Memory B cell (primary cell): ENCODE measurements around the gene MKKS.
"Not testable (repeated sequence)": the region's sequence is repeated elsewhere in the genome, so short reads cannot be mapped to it uniquely, and the experiment has no call there.

Experiments used
- ATAC-seq: fragments of 150-1000 bp; cut with Tn5 transposase; 2 replicates; pipeline ENCODE4 v1.10.0; 2021; ENCODE audit warnings: low read depth, mild to moderate bottlenecking, moderate library complexity
- DNase-seq, 2 donors: peaks; one replicate each; pipeline ENCODE4 v3.0.0; 2022; ENCODE audit warnings: low spot score in 2 of 2
- H3K27ac Mint-ChIP-seq: one replicate; pipeline ENCODE4 v1.8.0; 2022; ENCODE audit warnings: mild to moderate bottlenecking, moderate library complexity, mixed read lengths
- H3K27me3 Mint-ChIP-seq: one replicate; pipeline ENCODE4 v1.8.0; 2022; ENCODE audit warnings: mixed read lengths
- H3K36me3 Mint-ChIP-seq: one replicate; pipeline ENCODE4 v1.8.0; 2022; ENCODE audit warnings: mild to moderate bottlenecking, mixed read lengths
- H3K4me1 Mint-ChIP-seq: one replicate; pipeline ENCODE4 v1.8.0; 2022; ENCODE audit warnings: mixed read lengths
- H3K4me3 Mint-ChIP-seq: one replicate; pipeline ENCODE4 v1.8.0; 2022; ENCODE audit warnings: mild to moderate bottlenecking, moderate library complexity, mixed read lengths
- H3K9me3 Mint-ChIP-seq: one replicate; pipeline ENCODE4 v1.8.0; 2022; ENCODE audit warnings: mixed read lengths

MKKS gene

DNA sequence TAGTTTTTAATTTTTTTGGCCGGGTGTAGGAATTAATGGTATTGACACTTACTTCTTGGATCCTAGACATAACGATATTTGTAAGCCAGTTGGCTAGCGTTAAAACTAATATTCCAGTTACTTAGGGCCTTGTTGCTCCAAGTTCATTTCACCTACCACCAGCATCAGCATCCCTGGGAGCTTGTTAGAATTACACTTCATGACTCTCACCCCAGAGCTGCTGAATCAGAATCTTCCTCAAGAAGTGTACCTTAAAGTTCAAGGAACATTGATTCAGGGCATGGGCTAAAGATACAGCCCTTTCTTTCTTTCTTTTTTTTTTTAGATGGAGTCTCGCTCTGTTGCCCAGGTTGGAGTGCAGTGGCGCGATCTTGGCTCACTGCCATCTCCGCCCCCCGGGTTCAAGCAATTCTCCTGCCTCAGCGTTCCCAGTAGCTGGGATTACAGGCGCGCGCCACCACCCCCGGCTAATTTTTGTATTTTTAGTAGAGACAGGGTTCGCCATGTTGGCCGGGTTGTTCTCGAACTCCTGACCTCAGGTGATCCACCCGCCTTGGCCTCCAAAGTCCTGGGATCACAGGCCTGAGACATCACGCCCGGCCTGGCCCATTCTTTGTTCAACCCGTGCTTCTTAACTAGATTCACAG, 2.2 kb upstream of the MKKS start:
- Mint-ChIP-seq H3K4me3 (no peak overlapping the region), H3K36me3 (no peaks in the 10 kb centered on the region), H3K27ac (no peak overlapping the region), H3K4me1 (peaks cover 20% of the 10 kb centered on the region), H3K27me3 (no peaks in the 10 kb centered on the region), H3K9me3 (no peaks in the 10 kb centered on the region)
- ATAC-seq (no peak), DNase-seq (no peak)

DNA sequence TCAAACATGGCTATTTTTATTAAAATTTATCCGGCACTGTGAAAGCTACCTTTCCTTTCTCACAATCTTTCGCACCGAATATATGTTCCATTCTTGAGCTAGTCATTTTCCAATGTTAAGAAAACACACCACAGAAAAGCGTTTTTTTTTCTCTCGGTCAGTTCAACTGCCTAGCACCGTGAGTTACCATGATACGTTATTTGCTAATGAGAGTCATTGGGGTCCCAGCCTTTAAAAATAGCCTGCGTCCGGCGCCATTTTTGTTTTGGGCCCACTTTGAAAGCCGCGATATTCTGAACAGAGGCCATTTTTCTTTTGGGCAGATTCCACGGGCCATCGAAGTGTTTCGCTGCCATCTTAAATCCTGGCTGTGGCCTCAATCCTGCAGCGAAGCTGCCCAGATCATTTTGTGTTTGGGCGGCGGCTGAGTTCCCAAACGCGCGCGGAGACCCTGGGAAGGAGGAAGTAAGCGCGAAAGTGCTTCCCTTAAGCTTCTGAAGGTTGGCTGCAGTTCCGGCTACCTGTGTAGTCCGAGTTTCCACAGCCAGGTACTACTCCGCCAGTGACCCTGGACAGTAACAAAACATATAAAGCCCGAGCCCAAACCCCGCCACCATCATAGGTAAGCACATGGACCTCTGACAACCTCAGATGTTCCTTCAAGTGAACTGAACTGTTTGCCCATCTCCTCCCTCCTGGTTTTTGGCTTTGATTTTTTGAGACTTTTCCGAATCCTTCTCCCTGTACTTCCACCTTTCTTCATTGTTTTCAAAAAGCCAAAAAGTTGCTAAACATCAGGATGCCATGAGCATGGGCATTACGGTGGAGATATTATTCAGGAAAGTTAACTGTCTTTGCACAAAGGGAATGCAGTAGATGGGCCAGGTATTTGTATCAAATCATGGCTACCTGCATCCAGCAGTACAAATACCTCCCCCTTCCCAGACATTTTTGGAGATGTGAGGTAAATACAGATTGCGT, 1.1 kb upstream of the MKKS start, which contains the start of gene SLX4IP:
Gene SLX4IP, plus strand, starts transcription at position 474 of the 981 bp plus-strand sequence. CDS start 22,900 bp downstream, outside the sequence.
- Mint-ChIP-seq H3K27me3 (no peaks in the 10 kb centered on the region), H3K36me3 (no peaks in the 10 kb centered on the region), H3K27ac (peak within 1 kb of the TSS; percentile 93), H3K4me3 (peak within 1 kb of the TSS; percentile 95), H3K9me3 (no peaks in the 10 kb centered on the region), H3K4me1 (peaks cover 26% of the 10 kb centered on the region)
- DNase-seq = peak; percentile 73 to 79
- ATAC-seq = peak; percentile 64

DNA sequence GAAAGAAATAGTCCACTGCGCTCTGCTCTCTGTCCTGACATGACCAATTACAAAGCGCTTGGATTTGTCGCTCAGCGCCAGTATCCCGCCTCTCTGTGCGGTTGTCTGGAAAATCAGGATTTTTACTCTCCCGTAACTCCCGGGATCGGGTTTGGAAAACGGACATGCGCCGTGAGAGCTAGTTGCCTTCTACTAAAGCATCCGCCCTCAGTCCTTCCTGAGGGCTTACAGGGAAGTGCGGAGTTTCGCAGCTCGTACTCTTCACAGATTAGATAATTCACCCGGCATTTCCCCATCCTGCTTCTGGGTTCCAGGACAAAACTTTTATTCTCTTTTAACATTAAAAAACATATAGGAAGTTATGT, 427 bp upstream of the MKKS start:
- H3K27me3 Mint-ChIP-seq = no peaks in the 10 kb centered on the region
- peaks cover 29% of the 10 kb centered on the region for H3K4me1 Mint-ChIP-seq

DNA sequence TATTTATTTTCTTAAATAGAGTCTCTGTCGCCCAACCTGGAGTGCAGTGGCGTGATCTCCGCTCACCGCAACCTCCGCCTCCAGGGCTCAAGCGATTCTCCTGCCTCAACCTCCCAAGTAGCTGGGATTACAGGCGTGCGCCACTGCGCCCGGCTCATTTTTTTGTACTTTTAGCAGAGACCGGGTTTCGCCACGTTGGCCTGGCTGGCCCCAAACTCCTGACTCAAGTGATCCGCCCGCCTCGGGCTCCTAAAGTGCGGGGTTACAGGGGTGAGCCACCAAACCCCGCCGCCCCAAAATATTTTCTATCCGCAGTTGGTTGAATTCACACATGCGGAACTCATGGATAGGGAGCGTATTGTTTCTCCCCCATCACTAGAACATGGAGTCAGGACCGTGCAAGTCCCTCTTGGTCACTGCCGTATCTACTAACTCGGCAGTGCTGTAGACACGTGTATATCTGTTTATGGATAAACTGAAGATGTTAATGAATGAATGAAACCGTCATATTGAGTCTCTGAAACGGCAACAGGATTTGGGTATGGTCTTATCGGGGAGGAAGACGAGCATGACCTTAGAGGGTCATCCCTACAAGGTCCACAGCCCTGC, 904 bp downstream of the MKKS start:
- Mint-ChIP-seq H3K4me1 (peaks cover 36% of the 10 kb centered on the region), H3K27me3 (no peaks in the 10 kb centered on the region), H3K9me3 (no peaks in the 10 kb centered on the region), H3K4me3 (peak overlapping the region; percentile 95), H3K36me3 (no peaks in the 10 kb centered on the region), H3K27ac (peak overlapping the region; percentile 93)
- ATAC-seq = no peak
- no peak for DNase-seq

More for the DNA sequence above, 427 bp upstream of the MKKS start:
- Mint-ChIP-seq H3K4me3 (peak overlapping the region; percentile 95), H3K9me3 (no peaks in the 10 kb centered on the region), H3K36me3 (no peaks in the 10 kb centered on the region), H3K27ac (peak overlapping the region; percentile 93)
- DNase-seq = peak; percentile 53 to 59
- peak; percentile 50 for ATAC-seq

DNA sequence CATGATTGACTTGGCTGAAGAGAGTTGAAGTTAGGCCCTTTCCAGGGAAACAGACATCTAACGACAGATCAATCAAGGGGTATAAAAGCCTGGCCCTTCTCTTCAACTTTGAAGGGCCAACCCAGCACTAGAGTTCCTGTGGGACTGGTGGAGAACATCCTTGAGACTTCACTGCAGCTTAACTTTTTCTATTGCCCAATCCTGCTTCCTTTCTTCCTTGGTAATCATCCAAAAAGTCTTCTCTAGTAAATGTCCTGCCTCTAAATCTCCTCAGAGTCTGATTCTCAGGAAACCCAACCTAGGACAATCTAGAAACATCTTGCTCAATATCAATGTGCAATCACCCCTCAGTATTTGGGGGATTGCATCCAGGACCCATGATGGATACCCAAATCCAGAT, 1.9 kb downstream of the MKKS start:
- no peak for DNase-seq
- Mint-ChIP-seq H3K9me3 (no peaks in the 10 kb centered on the region), H3K4me1 (peaks cover 38% of the 10 kb centered on the region), H3K27ac (peak overlapping the region; percentile 15), H3K27me3 (no peaks in the 10 kb centered on the region), H3K36me3 (no peaks in the 10 kb centered on the region), H3K4me3 (no peak overlapping the region)
- no peak for ATAC-seq

DNA sequence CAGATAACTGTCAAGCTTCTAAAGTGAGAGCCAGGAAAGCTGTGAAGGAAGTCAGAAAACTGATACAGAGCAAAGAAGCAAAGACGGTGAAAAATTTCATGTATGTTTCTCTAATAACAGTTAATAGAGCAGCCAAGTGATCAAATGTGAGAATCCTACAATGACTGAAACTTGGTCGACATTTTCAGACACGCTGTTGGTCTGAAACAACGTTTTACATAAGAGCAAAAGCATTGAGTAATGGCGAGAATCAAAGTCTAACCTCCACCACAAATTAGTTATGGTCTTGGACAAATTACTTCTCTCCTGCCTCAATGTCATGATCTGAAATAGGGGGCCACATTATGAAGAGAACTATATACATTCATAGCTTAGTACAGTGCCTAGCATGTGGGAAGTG, 3.3 kb downstream of the MKKS start:
- no peaks in the 10 kb centered on the region for H3K9me3 Mint-ChIP-seq
- no peak overlapping the region for H3K4me3 Mint-ChIP-seq
- H3K27me3 Mint-ChIP-seq = no peaks in the 10 kb centered on the region
- peaks cover 2% of the 10 kb centered on the region for H3K36me3 Mint-ChIP-seq
- ATAC-seq = no peak
- H3K27ac Mint-ChIP-seq = peak overlapping the region; percentile 15
- H3K4me1 Mint-ChIP-seq = peaks cover 39% of the 10 kb centered on the region
- DNase-seq = no peak

GRCh38 chr20:10430000-10430466, 4.0 kb downstream of the MKKS start:
- Mint-ChIP-seq H3K36me3 (peaks cover 2% of the 10 kb centered on the region), H3K9me3 (no peaks in the 10 kb centered on the region), H3K4me3 (no peak overlapping the region), H3K4me1 (peaks cover 34% of the 10 kb centered on the region), H3K27ac (peak overlapping the region; percentile 15), H3K27me3 (no peaks in the 10 kb centered on the region)
- no peak for ATAC-seq
- no peak for DNase-seq

GRCh38 chr20:10429443-10429981, 4.5 kb downstream of the MKKS start:
- ATAC-seq (no peak), DNase-seq (no peak)
- peak overlapping the region; percentile 15 for H3K27ac Mint-ChIP-seq
- peaks cover 2% of the 10 kb centered on the region for H3K36me3 Mint-ChIP-seq
- no peak overlapping the region for H3K4me3 Mint-ChIP-seq
- peaks cover 34% of the 10 kb centered on the region for H3K4me1 Mint-ChIP-seq
- no peaks in the 10 kb centered on the region for H3K9me3 Mint-ChIP-seq
- no peaks in the 10 kb centered on the region for H3K27me3 Mint-ChIP-seq

- H3K4me1 Mint-ChIP-seq = peaks cover 33% of the 10 kb centered on the region
- H3K27me3 Mint-ChIP-seq = no peaks in the 10 kb centered on the region
- H3K9me3 Mint-ChIP-seq = no peaks in the 10 kb centered on the region
- no peak overlapping the region for H3K4me3 Mint-ChIP-seq
- DNase-seq (no peak), ATAC-seq (no peak)
- H3K36me3 Mint-ChIP-seq = peaks cover 4% of the 10 kb centered on the region
- H3K27ac Mint-ChIP-seq = no peak overlapping the region
Measured at GRCh38 chr20:10428008-10428407, 6.0 kb downstream of the MKKS start.

- Mint-ChIP-seq H3K36me3 (peaks cover 4% of the 10 kb centered on the region), H3K9me3 (no peaks in the 10 kb centered on the region), H3K27ac (peak overlapping the region; percentile 68), H3K4me3 (no peak overlapping the region), H3K4me1 (peaks cover 32% of the 10 kb centered on the region), H3K27me3 (no peaks in the 10 kb centered on the region)
- DNase-seq = peak in 1 of 2 donors; percentile 23
- peak; percentile 35 for ATAC-seq
Measured at GRCh38 chr20:10427060-10427692, 6.8 kb downstream of the MKKS start.

- Mint-ChIP-seq H3K27me3 (no peaks in the 10 kb centered on the region), H3K4me1 (peaks cover 10% of the 10 kb centered on the region), H3K36me3 (peaks cover 8% of the 10 kb centered on the region), H3K4me3 (no peak overlapping the region), H3K27ac (no peak overlapping the region), H3K9me3 (no peaks in the 10 kb centered on the region)
- DNase-seq = no peak
- no peak for ATAC-seq
Measured at GRCh38 chr20:10423735-10424134, 10.3 kb downstream of the MKKS start.

- no peak for DNase-seq
- Mint-ChIP-seq H3K4me1 (peaks cover 21% of the 10 kb centered on the region), H3K27me3 (no peaks in the 10 kb centered on the region), H3K9me3 (no peaks in the 10 kb centered on the region), H3K36me3 (peaks cover 21% of the 10 kb centered on the region), H3K4me3 (no peak overlapping the region), H3K27ac (no peak overlapping the region)
- no peak for ATAC-seq
Measured at GRCh38 chr20:10419550-10420133, 14.4 kb downstream of the MKKS start.

GRCh38 chr20:10417218-10417617, 16.8 kb downstream of the MKKS start:
- not testable (repeated sequence) for H3K4me3 Mint-ChIP-seq, H3K27me3 Mint-ChIP-seq, H3K27ac Mint-ChIP-seq, H3K9me3 Mint-ChIP-seq, ATAC-seq, DNase-seq
- H3K4me1 Mint-ChIP-seq = peaks cover 19% of the 10 kb centered on the region
- H3K36me3 Mint-ChIP-seq = peaks cover 20% of the 10 kb centered on the region
